ENCODE measurements around the gene TNRC18. TPM values are rescaled to one million over a fixed set of nuclear protein-coding genes. Genes with fewer than 3 reads are reported as not detected.

The TNRC18 gene
- total and polyA plus RNA-seq, 2 of the 8 experiments (the other 6 are each of a cell fraction or from before 2014, with no cell fraction given): 1.7 to 8.6 TPM

GRCh38 chr7:5433181-5433580, 9.5 kb upstream of the TNRC18 start:
- H3K14ac ChIP-seq (ENCODE audit: insufficient read length): no peak overlapping the region
- no peak overlapping the region for H3K9ac ChIP-seq (replicated peaks in 1 of 4; ENCODE audit: extremely low read depth in 1 of 4, low read depth in 3 of 4, low read length in 3 of 4)
- H2BK5ac ChIP-seq (ENCODE audit: low read depth, low read length): no peak overlapping the region
- no peak overlapping the region for H2BK15ac ChIP-seq (ENCODE audit: low read length)
- H3K36me3 ChIP-seq (ENCODE audit: control insufficient read depth in 2 of 4, insufficient read depth in 4 of 4, low read length in 3 of 4): no peaks in the 10 kb centered on the region
- H2BK12ac ChIP-seq (ENCODE audit: low read depth, low read length): no peak overlapping the region
- no peak overlapping the region for H3K18ac ChIP-seq (ENCODE audit: extremely low read depth, low read length)
- no peak for DNase-seq (ENCODE audit: low read depth in 1 of 2, low spot score in 2 of 2)
- WGBS, 2 experiments (ENCODE audit: extremely low coverage in 1 of 2, insufficient coverage in 1 of 2, insufficient read length in 1 of 2, insufficient replicate concordance in 2 of 2, low coverage in 1 of 2, low lambda C conversion rate in 2 of 2, missing lambda C conversion rate in 1 of 2): 80% methylated on average over 3 of the region's 3 CpGs; no CpG with 5 or more reads in 1 of the 2 experiments
- H3K27ac ChIP-seq (ENCODE audit: low read depth, low read length): no peak overlapping the region
- no peak overlapping the region for H2AK5ac ChIP-seq (ENCODE audit: low read depth, low read length)
- peaks cover 0 to 19% (median 13%) of the 10 kb centered on the region in 4 experiments; a peak in 6 of 7 replicates for H3K4me1 ChIP-seq (replicated peaks in 1 of 4; ENCODE audit: control insufficient read depth in 3 of 4, insufficient read depth in 4 of 4, low read length in 3 of 4)
- no peak overlapping the region for H3K4me2 ChIP-seq (ENCODE audit: insufficient read depth in 1 of 2, low read depth in 2 of 2, low read length in 2 of 2)
- no peak overlapping the region for H3K4ac ChIP-seq (replicated peaks; ENCODE audit: insufficient read length, low read depth, low read length)
- no peak overlapping the region for H3K23ac ChIP-seq (ENCODE audit: insufficient read length)
- H3K9me3 ChIP-seq (ENCODE audit: insufficient read depth in 2 of 2, low read depth in 1 of 2, low read length in 1 of 2): peaks cover 0 to 11% of the 10 kb centered on the region in 2 experiments; a peak in 2 of 4 replicates
- no peak overlapping the region for H2AFZ ChIP-seq (ENCODE audit: low read length)
- FAIRE-seq: no peak
- no peak overlapping the region for H4K8ac ChIP-seq (ENCODE audit: extremely low read depth, insufficient read depth, low read length)
- peaks cover 2 to 9% of the 10 kb centered on the region in 2 experiments for H4K20me1 ChIP-seq (replicated peaks in 1 of 2; ENCODE audit: control insufficient read depth in 1 of 2, insufficient read depth in 2 of 2, low read length in 2 of 2)
- peaks cover 16 to 37% (median 30%) of the 10 kb centered on the region in 4 experiments for H3K27me3 ChIP-seq (replicated peaks in 1 of 4; ENCODE audit: control insufficient read depth in 3 of 4, extremely low read depth in 1 of 4, insufficient read depth in 3 of 4, low read length in 3 of 4)
- POLR2A ChIA-PET (ENCODE audit: partially characterized antibody): interaction anchor here (0.6 to 1.3 kb wide), 2 partner anchors 63 to 94 kb away, joined by 3 read pairs; no protein-coding TSS in a partner anchor
- TF ChIP-seq HDAC2 (IDR thresholded peaks at IDR 0.05; ENCODE audit: borderline replicate concordance in 1 of 2, low read depth in 2 of 2, low read length in 2 of 2) (no peak), POLR2A (IDR thresholded peaks at IDR 0.05; ENCODE audit: control extremely low read depth in 1 of 2, low read depth in 2 of 2, low read length in 2 of 2) (no peak)
- no peaks in the 10 kb centered on the region for H3K79me2 ChIP-seq (ENCODE audit: control insufficient read depth in 1 of 2, insufficient read depth in 2 of 2, low read length in 2 of 2)
- no peak overlapping the region for H3K56ac ChIP-seq (replicated peaks; ENCODE audit: insufficient read length, low read depth, low read length)
- H3K4me3 ChIP-seq (ENCODE audit: extremely low read depth in 1 of 4, insufficient read depth in 2 of 4, low read depth in 3 of 4, low read length in 4 of 4): no peak overlapping the region
- H2BK120ac ChIP-seq (replicated peaks; ENCODE audit: low read depth, low read length): no peak overlapping the region
- no peak overlapping the region for H2BK20ac ChIP-seq (ENCODE audit: low read length)
- no peak overlapping the region for H4K91ac ChIP-seq (replicated peaks; ENCODE audit: insufficient read length, low read length)
- no peaks in the 10 kb centered on the region; the same call in 1 of the 2 replicates for H3K79me1 ChIP-seq (ENCODE audit: low read depth, low read length)
- peaks cover 13% of the 10 kb centered on the region; the same call in 1 of the 2 replicates for H3K23me2 ChIP-seq (ENCODE audit: low read depth, low read length)
- no peak overlapping the region for H4K5ac ChIP-seq (ENCODE audit: insufficient read length, low read depth, low read length)
- CTCF ChIA-PET (ENCODE audit: partially characterized antibody): interaction anchor here (2.9 kb wide), 1 partner anchor 10 kb away, joined by 8 read pairs; no protein-coding TSS in a partner anchor
